ENCODE measurements around the gene PLCXD1. TPM values are rescaled to one million over a fixed set of nuclear protein-coding genes. Genes with fewer than 3 reads are reported as not detected.
"Not testable (repeated sequence)": the region's sequence is repeated elsewhere in the genome, so short reads cannot be mapped to it uniquely, and the experiment has no call there.

Gene PLCXD1
- polyA plus RNA-seq, 4 donors = 3.8 to 40.9 (median 13.3) TPM

DNA sequence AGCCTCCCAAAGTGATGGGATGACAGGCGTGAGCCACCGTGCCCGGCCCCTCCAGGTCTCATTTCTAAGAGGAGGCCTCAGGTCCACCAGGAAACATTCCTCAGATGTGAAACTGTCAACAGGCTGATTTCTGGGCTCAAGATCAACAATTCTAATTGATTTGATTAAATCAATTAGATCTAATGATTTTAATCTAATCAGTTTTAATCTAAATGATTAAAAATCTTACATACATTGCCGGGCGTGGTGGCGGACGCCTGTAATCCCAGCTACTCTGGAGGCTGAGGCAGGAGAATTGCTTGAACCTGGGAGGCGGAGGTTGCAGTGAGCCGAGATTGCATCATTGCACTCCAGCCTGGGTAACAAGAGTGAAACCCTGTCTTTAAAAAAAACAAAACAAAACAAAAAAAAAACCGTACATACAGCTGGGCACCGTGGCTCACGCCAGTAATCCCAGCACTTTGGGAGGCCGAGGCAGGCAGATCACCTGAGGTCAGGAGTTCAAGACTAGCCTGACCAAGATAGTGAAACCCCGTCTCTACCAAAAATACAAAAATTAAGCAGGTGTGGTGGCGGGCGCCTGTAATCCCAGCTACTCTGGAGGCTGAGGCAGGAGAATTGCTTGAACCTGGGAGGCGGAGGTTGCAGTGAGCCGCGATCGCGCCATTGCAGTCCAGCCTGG is 960 bp downstream of the PLCXD1 start:
- Histone ChIP-seq H3K27ac (ENCODE audit: low read depth in 1 of 3, low read length in 2 of 3) (peak overlapping the region in 1 of 3 donors; percentile 60), H3K4me3 (ENCODE audit: low read depth in 1 of 3, low read length in 3 of 3) (peak overlapping the region in 1 of 3 donors; percentile 22), H3K36me3 (ENCODE audit: control insufficient read depth in 3 of 3, insufficient read depth in 2 of 3, low read depth in 1 of 3, low read length in 3 of 3) (peaks cover 0 to 20% (median 3%) of the 10 kb centered on the region in 3 donors)
- H3K4me1 ChIP-seq (ENCODE audit: control insufficient read depth in 3 of 3, insufficient read depth in 2 of 3, low read depth in 1 of 3, low read length in 2 of 3); DNase-seq; H3K27me3 ChIP-seq (ENCODE audit: control insufficient read depth in 3 of 3, insufficient read depth in 3 of 3, low read length in 3 of 3); H3K9me3 ChIP-seq (ENCODE audit: control insufficient read depth in 2 of 2, insufficient read depth in 1 of 2, low read depth in 1 of 2, low read length in 1 of 2); FAIRE-seq: not testable (repeated sequence)
- WGBS, 3 donors = 54 to 72% (median 62%) methylated on average over 21 of the region's 21 CpGs

DNA sequence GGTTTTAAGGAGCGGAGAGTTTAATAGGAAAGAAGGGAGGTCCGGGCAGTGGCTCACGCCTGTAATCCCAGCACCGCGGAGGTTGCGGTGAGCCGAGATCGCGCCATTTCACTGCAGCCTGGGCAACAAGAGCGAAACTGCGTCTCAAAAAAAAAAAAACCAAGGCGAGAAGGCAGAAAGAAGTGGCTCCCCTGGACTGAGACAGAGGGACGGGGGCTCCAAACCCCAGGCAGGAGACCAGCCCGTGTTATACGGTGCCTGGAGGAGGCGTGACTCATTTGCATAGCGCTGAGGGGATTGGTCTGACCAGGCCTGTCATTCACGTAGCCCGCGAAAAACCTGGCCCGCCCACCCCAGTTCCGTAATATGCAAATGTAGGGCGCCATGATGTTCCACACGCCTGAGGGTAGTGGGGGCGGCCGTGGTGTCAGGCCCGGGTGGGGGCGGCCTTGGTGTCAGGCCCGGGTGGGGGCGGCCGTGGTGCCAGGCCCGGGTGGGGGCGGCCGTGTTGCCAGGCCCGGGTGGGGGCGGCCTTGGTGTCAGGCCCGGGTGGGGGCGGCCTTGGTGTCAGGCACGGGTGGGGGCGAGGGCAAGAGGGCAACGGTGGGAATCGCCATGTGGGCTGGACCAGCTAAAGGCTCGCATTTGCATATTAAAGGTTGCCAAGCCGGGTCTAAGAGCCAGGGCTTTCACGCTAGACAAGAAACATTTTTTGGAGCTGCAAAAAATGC is 2.1 kb downstream of the PLCXD1 start:
- Histone ChIP-seq H3K4me3 (ENCODE audit: low read depth in 1 of 3, low read length in 3 of 3) (peak overlapping the region; percentile 39 to 64 (median 58)), H3K9me3 (ENCODE audit: control insufficient read depth in 2 of 2, insufficient read depth in 1 of 2, low read depth in 1 of 2, low read length in 1 of 2) (no peaks in the 10 kb centered on the region), H3K4me1 (ENCODE audit: control insufficient read depth in 3 of 3, insufficient read depth in 2 of 3, low read depth in 1 of 3, low read length in 2 of 3) (no peaks in the 10 kb centered on the region), H3K36me3 (ENCODE audit: control insufficient read depth in 3 of 3, insufficient read depth in 2 of 3, low read depth in 1 of 3, low read length in 3 of 3) (peaks cover 0 to 25% (median 3%) of the 10 kb centered on the region in 3 donors), H3K27me3 (ENCODE audit: control insufficient read depth in 3 of 3, insufficient read depth in 3 of 3, low read length in 3 of 3) (no peaks in the 10 kb centered on the region), H3K27ac (ENCODE audit: low read depth in 1 of 3, low read length in 2 of 3) (peak overlapping the region in 2 of 3 donors; percentile 44 to 75)
- WGBS, 3 donors = 0 to 8% (median 5%) methylated on average over 40 to 45 of the region's 45 CpGs
- no peak for FAIRE-seq
- DNase-seq = peak; percentile 91 to 94

DNA sequence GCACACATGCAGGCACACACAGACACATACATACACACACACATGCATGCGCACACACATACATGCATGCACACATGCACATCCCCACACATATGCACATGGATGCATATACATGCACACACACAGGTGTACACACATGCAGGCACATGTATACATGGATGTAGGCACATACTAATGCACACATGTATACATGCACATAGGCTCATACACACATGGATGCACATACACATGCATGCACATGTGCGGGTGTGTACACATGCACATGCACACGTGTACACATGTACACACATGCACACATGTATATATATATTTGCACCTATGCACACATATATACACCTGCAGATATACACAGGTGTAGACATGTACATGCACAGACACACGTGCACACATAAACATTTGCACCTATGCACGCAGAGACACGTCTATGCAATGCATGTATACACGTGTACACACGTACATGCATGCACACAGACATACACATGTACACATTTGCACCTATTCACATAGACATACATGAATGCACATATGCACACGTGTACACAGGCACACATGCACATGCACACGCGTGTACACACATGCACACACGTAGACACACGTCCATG is 4.0 kb downstream of the PLCXD1 start:
- 92 to 95% (median 93%) methylated on average over 13 of the region's 13 CpGs for WGBS, 3 donors
- Histone ChIP-seq H3K27ac (ENCODE audit: low read depth in 1 of 3, low read length in 2 of 3) (no peak overlapping the region), H3K27me3 (ENCODE audit: control insufficient read depth in 3 of 3, insufficient read depth in 3 of 3, low read length in 3 of 3) (no peaks in the 10 kb centered on the region), H3K36me3 (ENCODE audit: control insufficient read depth in 3 of 3, insufficient read depth in 2 of 3, low read depth in 1 of 3, low read length in 3 of 3) (peaks cover 0 to 41% (median 3%) of the 10 kb centered on the region in 3 donors), H3K4me1 (ENCODE audit: control insufficient read depth in 3 of 3, insufficient read depth in 2 of 3, low read depth in 1 of 3, low read length in 2 of 3) (no peaks in the 10 kb centered on the region), H3K9me3 (ENCODE audit: control insufficient read depth in 2 of 2, insufficient read depth in 1 of 2, low read depth in 1 of 2, low read length in 1 of 2) (no peaks in the 10 kb centered on the region), H3K4me3 (ENCODE audit: low read depth in 1 of 3, low read length in 3 of 3) (no peak overlapping the region)
- DNase-seq (no peak), FAIRE-seq (no peak)

DNA sequence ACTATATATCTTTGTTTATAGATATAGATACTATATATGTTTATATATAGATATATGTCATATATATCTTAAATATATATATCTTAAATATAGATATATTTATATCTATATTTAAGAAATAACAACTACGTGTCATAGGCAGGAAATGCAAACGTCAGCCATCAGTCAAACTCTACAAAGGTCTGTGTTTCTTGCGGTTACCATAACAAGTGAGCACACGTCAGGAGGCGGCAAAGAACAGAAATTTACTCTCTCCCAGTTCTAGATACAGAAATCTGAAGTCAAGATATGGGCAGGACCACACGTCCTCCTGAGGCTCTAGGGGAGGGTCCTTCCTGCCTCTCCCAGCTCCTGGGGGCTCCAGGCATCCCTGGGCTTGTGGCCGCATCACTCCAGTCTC is 6.5 kb downstream of the PLCXD1 start:
- FAIRE-seq (no peak), DNase-seq (no peak)
- Histone ChIP-seq H3K27ac (ENCODE audit: low read depth in 1 of 3, low read length in 2 of 3) (no peak overlapping the region), H3K36me3 (ENCODE audit: control insufficient read depth in 3 of 3, insufficient read depth in 2 of 3, low read depth in 1 of 3, low read length in 3 of 3) (peaks cover 0 to 60% (median 5%) of the 10 kb centered on the region in 3 donors), H3K27me3 (ENCODE audit: control insufficient read depth in 3 of 3, insufficient read depth in 3 of 3, low read length in 3 of 3) (no peaks in the 10 kb centered on the region), H3K9me3 (ENCODE audit: control insufficient read depth in 2 of 2, insufficient read depth in 1 of 2, low read depth in 1 of 2, low read length in 1 of 2) (no peaks in the 10 kb centered on the region), H3K4me3 (ENCODE audit: low read depth in 1 of 3, low read length in 3 of 3) (no peak overlapping the region), H3K4me1 (ENCODE audit: control insufficient read depth in 3 of 3, insufficient read depth in 2 of 3, low read depth in 1 of 3, low read length in 2 of 3) (no peaks in the 10 kb centered on the region)
- WGBS, 3 donors = 89 to 92% (median 91%) methylated on average over 7 of the region's 7 CpGs

DNA sequence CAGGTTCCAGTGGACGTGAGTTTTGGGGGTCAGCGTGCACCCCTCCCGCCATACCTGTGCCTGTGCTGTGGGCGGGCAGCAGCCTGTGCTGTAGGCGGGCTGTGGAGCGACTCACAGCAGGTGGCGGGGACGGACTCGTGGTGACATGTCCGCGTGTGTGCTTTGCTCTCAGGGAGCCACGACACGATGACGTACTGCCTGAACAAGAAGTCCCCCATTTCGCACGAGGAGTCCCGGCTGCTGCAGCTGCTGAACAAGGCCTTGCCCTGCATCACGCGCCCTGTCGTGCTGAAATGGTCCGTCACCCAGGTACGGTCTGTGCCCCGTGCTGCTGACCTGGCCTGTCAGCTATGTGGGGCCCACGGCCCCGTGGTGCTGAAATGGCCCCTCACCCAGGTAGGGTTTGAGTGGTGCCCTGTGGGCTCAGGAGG is 7.4 kb downstream of the PLCXD1 start:
- H3K4me3 ChIP-seq (ENCODE audit: low read depth in 1 of 3, low read length in 3 of 3) = no peak overlapping the region
- H3K27me3 ChIP-seq (ENCODE audit: control insufficient read depth in 3 of 3, insufficient read depth in 3 of 3, low read length in 3 of 3) = no peaks in the 10 kb centered on the region
- 97% methylated on average over 25 of the region's 25 CpGs for WGBS, 3 donors
- H3K9me3 ChIP-seq (ENCODE audit: control insufficient read depth in 2 of 2, insufficient read depth in 1 of 2, low read depth in 1 of 2, low read length in 1 of 2) = peaks cover 0 to 5% of the 10 kb centered on the region in 2 donors
- no peak for FAIRE-seq
- H3K4me1 ChIP-seq (ENCODE audit: control insufficient read depth in 3 of 3, insufficient read depth in 2 of 3, low read depth in 1 of 3, low read length in 2 of 3) = no peaks in the 10 kb centered on the region
- no peak for DNase-seq
- peaks cover 0 to 69% (median 11%) of the 10 kb centered on the region in 3 donors for H3K36me3 ChIP-seq (ENCODE audit: control insufficient read depth in 3 of 3, insufficient read depth in 2 of 3, low read depth in 1 of 3, low read length in 3 of 3)
- H3K27ac ChIP-seq (ENCODE audit: low read depth in 1 of 3, low read length in 2 of 3) = no peak overlapping the region

DNA sequence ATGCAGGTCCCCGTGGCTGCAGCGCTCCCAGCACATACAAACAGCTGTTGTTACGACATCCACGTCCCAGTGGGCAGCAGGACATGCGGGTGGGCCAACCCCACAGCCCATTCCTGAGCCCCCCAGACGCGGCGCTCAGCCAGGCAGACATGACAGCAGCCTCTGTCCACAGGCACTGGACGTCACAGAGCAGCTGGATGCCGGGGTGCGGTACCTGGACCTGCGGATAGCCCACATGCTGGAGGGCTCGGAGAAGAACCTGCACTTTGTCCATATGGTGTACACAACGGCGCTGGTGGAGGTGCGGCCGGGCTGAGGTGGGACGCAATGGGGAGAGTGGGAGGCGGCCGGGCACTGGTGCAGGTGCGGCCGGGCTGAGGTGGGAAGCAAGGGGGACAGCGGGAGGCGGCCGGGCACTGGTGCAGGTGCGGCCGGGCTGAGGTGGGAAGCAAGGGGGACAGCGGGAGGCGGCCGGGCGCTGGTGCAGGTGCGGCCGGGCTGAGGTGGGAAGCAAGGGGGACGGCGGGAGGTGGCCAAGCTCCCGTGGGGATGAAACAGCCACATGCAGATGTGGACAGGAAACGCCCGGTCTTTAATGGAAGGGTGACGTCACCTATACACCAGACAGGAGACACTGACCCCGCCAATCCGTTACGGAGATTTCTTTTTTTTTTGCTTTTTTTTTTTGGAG is 9.4 kb downstream of the PLCXD1 start:
- Histone ChIP-seq H3K9me3 (ENCODE audit: control insufficient read depth in 2 of 2, insufficient read depth in 1 of 2, low read depth in 1 of 2, low read length in 1 of 2) (peaks cover 0 to 5% of the 10 kb centered on the region in 2 donors), H3K27me3 (ENCODE audit: control insufficient read depth in 3 of 3, insufficient read depth in 3 of 3, low read length in 3 of 3) (no peaks in the 10 kb centered on the region), H3K27ac (ENCODE audit: low read depth in 1 of 3, low read length in 2 of 3) (no peak overlapping the region), H3K4me3 (ENCODE audit: low read depth in 1 of 3, low read length in 3 of 3) (no peak overlapping the region), H3K36me3 (ENCODE audit: control insufficient read depth in 3 of 3, insufficient read depth in 2 of 3, low read depth in 1 of 3, low read length in 3 of 3) (peaks cover 0 to 72% (median 11%) of the 10 kb centered on the region in 3 donors), H3K4me1 (ENCODE audit: control insufficient read depth in 3 of 3, insufficient read depth in 2 of 3, low read depth in 1 of 3, low read length in 2 of 3) (no peaks in the 10 kb centered on the region)
- DNase-seq (no peak), FAIRE-seq (no peak)
- WGBS, 3 donors = 93 to 97% (median 94%) methylated on average over 39 to 42 of the region's 42 CpGs

DNA sequence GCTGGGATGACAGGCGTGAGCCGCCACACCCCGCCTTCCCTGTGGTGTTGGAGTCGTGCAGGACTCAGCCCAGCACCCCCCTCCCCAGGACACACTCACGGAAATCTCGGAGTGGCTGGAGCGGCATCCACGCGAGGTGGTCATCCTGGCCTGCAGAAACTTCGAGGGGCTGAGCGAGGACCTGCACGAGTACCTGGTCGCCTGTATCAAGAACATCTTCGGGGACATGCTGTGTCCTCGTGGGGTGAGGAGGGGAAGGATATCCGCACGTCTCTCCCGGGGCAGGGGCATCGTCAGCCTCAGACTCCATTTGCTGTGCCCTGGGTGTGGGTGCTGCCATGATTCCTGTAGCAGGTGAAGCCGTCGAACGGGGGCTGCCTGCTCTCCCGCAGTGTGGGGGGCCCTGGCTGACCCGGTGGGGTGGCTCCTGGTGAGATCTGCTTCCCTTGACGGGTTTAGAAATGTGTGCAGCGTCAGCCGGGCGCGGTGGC is 10.3 kb downstream of the PLCXD1 start:
- Histone ChIP-seq H3K4me3 (ENCODE audit: low read depth in 1 of 3, low read length in 3 of 3) (no peak overlapping the region), H3K4me1 (ENCODE audit: control insufficient read depth in 3 of 3, insufficient read depth in 2 of 3, low read depth in 1 of 3, low read length in 2 of 3) (no peaks in the 10 kb centered on the region), H3K9me3 (ENCODE audit: control insufficient read depth in 2 of 2, insufficient read depth in 1 of 2, low read depth in 1 of 2, low read length in 1 of 2) (peaks cover 0 to 5% of the 10 kb centered on the region in 2 donors), H3K27me3 (ENCODE audit: control insufficient read depth in 3 of 3, insufficient read depth in 3 of 3, low read length in 3 of 3) (no peaks in the 10 kb centered on the region), H3K36me3 (ENCODE audit: control insufficient read depth in 3 of 3, insufficient read depth in 2 of 3, low read depth in 1 of 3, low read length in 3 of 3) (peaks cover 0 to 72% (median 11%) of the 10 kb centered on the region in 3 donors), H3K27ac (ENCODE audit: low read depth in 1 of 3, low read length in 2 of 3) (no peak overlapping the region)
- DNase-seq (no peak), FAIRE-seq (no peak)
- 98% methylated on average over 29 of the region's 29 CpGs for WGBS, 3 donors
